Fibroblast of the conjunctiva (primary cell): ENCODE results near the gene RAB25.
"Not testable (repeated sequence)": the region's sequence is repeated elsewhere in the genome, so short reads cannot be mapped to it uniquely, and the experiment has no call there.

Experiments
- DNase-seq: peaks from one replicate; pipeline ENCODE4 v3.0.0-alpha.2; 2010; ENCODE audit warnings: low read depth

The RAB25 gene

GRCh38 chr1:156054500-156055280 lies 6.3 kb upstream of the RAB25 start, which contains the start of gene LAMTOR2:
Gene LAMTOR2 (plus strand): TSS chr1:156054782. CDS start chr1:156054890, 108 bp downstream.
- peak; percentile 91 for DNase-seq

- no peak for DNase-seq
Measured at GRCh38 chr1:156055281-156056048, 5.5 kb upstream of the RAB25 start.

- DNase-seq, result no peak
Measured at GRCh38 chr1:156056326-156056849, 4.6 kb upstream of the RAB25 start.

GRCh38 chr1:156062189-156062588 lies 1.2 kb downstream of the RAB25 start:
- DNase-seq, result no peak

DNA sequence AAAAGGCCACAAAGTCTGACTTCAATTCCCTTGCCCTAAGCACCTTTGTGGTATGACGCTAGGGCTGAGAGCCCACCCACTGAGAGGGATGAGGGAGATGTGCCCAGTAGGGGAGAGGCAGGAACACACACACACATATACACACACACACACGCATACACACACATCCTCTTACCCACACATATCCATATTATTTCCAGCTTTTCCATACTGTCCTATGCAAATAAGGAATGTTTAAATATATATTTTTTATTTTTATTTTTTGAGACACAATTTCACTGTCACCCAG lies 3.0 kb downstream of the RAB25 start:
- DNase-seq, result no peak

- DNase-seq, result no peak
Measured at GRCh38 chr1:156064615-156065014, 3.7 kb downstream of the RAB25 start.

GRCh38 chr1:156065212-156065611 lies 4.3 kb downstream of the RAB25 start:
- DNase-seq, result no peak

GRCh38 chr1:156065871-156066270 lies 4.9 kb downstream of the RAB25 start:
- DNase-seq, result no peak

- no peak for DNase-seq
Measured at GRCh38 chr1:156067262-156067661, 6.3 kb downstream of the RAB25 start.

DNA sequence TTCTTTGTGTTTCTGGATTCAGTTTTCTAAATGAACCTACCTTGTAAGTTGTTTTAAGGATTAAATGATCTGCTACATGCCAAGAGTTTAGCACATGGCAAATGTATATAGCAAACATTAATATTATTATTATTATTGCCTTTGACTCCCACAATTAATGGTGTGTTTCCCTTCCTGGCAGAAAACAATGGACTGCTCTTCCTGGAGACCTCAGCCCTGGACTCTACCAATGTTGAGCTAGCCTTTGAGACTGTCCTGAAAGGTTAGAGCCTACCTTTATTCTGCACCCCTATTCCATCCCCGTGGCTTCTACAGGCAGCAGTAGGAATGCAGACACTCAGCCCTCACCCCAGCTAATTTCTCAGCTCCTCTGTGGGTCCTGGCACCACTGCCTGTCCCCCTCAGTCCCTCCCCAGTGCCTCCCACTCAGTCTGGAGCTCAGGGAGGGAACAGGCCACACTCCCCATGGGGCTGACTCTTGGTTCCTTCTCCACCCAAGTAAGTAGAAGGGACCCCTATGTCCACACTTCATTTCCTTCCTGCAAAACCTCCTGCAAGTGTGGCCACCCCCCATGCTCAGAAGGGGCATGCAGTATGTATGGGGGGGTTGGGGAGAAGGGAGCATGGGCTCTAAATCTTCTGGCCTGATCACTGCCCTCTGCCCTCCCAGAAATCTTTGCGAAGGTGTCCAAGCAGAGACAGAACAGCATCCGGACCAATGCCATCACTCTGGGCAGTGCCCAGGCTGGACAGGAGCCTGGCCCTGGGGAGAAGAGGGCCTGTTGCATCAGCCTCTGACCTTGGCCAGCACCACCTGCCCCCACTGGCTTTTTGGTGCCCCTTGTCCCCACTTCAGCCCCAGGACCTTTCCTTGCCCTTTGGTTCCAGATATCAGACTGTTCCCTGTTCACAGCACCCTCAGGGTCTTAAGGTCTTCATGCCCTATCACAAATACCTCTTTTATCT lies 8.8 kb downstream of the RAB25 start:
- DNase-seq, result no peak

DNA sequence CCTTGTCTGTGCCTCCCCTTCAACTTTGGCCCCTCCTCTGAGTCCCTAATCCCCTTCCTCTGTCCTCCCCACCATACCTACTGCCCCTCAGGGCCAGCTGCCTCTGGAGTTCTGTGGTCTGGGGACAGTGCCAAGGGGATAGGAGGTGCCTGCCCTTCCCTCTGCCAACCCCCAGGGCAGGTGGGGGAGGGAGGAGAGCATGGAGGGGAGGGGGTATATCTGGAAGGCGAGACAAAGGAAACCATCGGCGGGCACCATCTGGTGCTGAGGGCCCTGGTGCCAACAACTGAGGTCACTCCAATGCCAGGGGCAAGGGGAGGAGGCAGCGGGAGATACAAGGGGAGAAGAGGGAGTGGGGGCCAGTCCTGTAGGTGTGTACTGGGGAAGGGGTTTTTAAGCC lies 9.6 kb downstream of the RAB25 start:
- no peak for DNase-seq

DNA sequence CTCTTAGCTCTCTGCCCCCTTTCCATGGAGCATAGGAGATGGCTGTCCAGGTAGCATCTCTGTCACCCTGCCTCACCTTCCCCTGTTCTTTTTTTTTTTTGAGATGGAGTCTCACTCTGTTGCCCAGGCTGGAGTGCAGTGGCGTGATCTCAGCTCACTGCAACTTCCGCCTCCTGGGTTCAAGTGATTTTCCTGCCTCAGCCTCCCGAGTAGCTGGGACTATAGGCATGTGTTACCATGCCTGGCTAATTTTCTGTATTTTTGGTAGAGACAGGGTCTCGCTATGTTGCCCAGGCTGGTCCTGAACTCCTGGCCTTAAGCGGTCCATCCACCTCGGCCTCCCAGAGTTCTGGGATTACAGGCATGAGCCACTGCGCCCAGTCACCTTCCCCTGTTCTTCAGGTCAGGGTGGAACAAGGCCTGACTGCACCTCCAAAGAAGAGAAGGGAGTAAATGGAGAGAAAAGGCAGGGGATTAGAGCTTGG lies 10.4 kb downstream of the RAB25 start:
- not testable (repeated sequence) for DNase-seq

- no peak for DNase-seq
Measured at GRCh38 chr1:156072251-156072650, 11.3 kb downstream of the RAB25 start.

DNA sequence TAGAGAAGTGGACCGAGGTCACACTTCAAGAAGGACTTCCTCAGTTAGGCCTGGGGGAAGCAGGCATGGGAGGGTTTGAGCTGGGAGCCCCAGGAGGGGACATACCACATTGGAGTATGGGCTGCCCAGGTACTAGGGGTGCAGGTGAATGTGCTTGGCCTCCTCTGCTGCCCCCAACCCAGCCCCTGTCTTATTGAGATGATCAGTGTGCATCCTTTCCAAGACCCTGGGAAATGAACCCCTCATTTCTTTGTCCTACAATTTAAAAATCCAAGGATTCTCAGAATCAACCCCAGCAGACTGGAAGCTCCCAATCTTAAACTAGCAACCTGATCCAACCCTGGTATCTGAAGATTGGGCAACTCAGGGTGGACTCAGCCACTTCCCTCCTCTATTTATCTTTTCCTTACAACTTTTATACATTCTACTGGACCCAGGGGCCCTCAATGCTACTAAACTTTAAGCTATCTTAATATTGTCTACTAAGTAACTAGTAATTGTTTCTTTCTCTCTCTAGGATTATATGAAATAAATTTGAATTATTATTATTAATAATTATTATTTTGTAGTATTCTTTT lies 12.2 kb downstream of the RAB25 start:
- DNase-seq, result no peak

GRCh38 chr1:156073740-156074139 lies 12.8 kb downstream of the RAB25 start:
- DNase-seq, result no peak

GRCh38 chr1:156074661-156075060 lies 13.7 kb downstream of the RAB25 start:
- DNase-seq, result no peak

- DNase-seq, result no peak
Measured at GRCh38 chr1:156075162-156075561, 14.2 kb downstream of the RAB25 start.

DNA sequence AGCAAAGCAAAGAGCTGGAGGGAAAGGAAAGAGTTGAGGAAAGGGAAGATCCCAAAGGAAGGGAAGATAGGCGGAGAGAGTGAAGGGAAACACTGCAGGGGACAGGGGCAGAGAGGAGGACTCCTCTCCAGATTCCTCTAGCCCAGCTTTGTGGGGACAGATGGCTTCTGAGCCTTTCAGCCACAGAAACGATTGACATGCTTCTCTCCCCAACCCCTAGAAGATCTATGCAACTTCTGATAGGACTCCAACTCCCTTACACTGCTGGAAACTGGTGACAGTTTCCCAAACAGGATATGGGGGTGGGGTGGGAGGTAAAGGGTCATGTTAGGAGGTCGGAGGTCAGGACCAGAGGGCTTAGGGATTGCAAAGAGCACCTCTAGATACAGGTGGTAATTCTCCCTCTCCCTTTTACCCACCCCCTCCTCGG lies 14.8 kb downstream of the RAB25 start:
- DNase-seq, result no peak

- DNase-seq, result peak; percentile 33
Measured at GRCh38 chr1:156076609-156077429, 15.9 kb downstream of the RAB25 start.

- DNase-seq, result no peak
Measured at GRCh38 chr1:156077430-156077760, 16.4 kb downstream of the RAB25 start.

- no peak for DNase-seq
Measured at GRCh38 chr1:156078728-156079127, 17.8 kb downstream of the RAB25 start.
